Stimulated activated CD4-positive, alpha-beta T cell treated with anti-CD3 and anti-CD28 coated beads, TNF-alpha, amount 100 ng/mL, for 1 hour (primary cell): Measurements from ENCODE around the gene SEC16B.

Source experiments
- DNase-seq, 3 donors: peaks; one replicate each; pipeline ENCODE4 v3.0.0-alpha.2; 2020; ENCODE audit warnings: low read depth in 3 of 3, low spot score in 1 of 3

The SEC16B gene

DNA sequence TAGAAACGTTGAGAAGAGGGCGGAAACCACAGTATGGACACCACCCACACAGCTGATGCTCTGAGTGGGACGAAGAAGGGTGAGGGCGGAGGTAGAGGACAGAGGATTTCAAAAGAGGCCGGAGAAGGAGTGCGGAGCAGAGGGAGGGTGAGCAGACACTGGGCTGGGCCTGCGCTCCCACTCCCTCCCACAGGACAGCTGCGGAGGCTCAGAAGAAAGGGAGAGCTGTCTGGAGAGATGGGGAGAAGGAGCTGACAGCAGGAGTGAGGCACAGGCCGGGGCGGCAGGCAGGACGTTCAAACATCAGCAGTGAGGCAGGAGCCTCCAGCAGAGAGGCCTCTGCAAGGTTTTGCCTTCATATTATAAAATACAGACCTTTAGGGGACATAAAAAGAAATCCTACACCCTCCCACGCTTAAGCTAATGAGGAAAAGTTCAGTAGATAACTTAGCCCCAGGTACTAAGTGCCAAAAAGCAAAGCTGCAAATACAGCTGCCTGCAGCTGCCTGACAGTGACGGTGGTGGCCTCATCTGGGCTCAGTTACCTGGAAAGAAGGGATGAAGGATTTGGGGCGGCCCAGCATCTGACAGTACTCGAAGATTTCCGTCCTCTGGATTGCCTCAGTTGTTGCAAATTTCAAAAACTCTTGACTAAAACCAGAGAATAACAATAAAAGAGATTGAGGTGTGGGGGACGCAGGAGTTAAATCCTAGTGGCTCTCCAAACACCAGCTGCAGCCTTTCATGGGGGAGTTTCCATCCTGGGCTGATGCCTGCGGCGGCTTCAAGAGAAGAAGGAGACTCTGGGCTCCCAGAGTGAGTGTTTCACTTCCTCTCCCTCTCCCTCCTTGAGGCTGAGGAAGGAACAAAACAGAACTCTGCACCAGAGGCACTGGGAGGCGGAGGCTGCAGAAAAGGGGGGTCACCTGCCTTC is 25.6 kb downstream of the SEC16B start:
- no peak for DNase-seq

GRCh38 chr1:177941976-177942375 is 27.9 kb downstream of the SEC16B start:
- no peak for DNase-seq

DNA sequence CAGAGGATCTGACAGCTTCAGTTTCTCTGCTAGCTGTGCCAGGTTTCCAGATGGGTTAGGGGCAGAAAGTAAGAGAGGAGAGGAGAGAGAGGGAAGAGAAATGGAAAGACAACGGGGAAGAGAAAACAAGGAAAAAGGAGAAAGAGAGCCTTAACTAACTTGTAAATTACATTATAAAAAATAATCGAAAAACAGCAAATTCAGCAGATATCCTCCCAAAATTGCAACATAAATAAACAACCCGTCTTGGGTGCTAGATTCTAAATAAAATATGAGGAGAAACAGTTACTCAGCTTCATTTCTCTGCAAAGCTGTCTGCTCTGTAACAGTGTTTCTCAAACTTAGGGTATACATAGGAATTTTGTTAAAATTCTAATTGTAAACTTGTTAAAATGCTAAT is 29.2 kb downstream of the SEC16B start:
- DNase-seq: no peak

GRCh38 chr1:177937931-177938330 is 31.9 kb downstream of the SEC16B start:
- DNase-seq: no peak

DNA sequence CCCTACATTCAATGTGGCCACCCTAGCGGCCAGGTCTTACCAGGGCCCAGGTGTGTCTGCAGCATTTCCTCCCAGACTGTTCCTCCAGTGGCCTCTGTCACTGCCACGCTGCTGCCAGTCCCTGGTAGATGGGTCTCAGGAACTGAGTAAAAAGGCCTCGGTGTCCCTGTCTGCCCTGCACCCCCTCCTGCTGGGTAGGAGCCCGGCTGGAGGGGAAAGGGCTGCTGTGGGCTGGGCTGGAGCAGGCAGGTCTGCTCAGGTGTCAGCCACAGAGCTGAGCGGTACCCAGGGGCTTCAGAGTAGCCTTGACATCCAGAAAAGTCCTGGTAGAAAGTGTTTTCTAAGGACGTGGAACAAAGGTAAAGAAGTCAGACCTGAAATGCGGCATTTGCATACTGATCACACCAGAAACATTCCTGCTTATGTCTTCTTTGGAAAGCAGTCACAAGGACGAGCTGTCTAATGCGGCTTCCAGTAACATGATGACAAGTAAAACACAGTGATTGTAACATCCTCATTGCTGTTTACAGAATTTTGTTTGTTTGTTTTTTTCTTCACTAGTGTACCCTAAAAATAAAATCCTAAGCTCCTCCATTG is 32.6 kb downstream of the SEC16B start:
- DNase-seq: no peak

- DNase-seq: no peak
Observed at GRCh38 chr1:177935638-177936415, 34.0 kb downstream of the SEC16B start.

- DNase-seq: no peak
Observed at GRCh38 chr1:177934927-177935326, 34.9 kb downstream of the SEC16B start.

GRCh38 chr1:177934461-177934860 is 35.4 kb downstream of the SEC16B start:
- DNase-seq: no peak

DNA sequence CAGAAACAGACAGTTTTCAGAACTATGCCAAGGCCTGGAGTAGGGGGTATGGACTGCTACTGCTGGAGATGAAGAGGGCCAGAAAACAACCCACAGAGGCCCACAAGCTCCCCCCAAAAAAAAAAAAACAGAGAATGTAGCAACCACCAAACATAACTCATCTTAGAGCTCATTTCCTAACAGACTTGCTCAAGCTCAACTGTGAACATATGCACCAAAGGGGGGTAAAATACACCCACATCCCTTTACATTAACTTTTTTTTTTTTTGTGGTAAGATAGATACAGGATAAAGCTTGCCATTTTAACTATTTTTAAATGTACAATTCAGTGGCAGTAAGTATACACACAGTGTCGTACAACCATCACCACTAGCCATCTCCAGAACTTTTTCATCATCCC is 36.0 kb downstream of the SEC16B start:
- no peak for DNase-seq

- DNase-seq: no peak
Observed at GRCh38 chr1:177932123-177932522, 37.7 kb downstream of the SEC16B start.

DNA sequence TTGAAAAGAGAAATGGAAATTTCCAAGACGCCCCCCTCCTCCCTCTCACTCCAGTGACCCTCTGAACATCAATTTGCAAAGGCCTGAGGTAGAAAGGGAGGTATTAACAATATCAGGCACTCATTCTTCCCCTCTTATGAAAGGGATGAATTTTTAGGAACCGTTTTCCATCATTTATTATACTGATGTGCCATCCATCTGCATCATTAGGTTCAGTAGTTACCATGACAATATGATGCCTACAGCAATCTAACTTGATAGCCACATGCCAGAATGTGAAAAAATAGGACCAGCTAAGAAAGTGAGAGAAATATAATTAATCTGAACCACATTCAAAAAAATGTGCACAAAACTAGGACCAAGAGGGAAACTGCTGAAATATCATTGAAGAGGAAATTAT is 40.9 kb downstream of the SEC16B start:
- DNase-seq: no peak

- DNase-seq: no peak
Observed at GRCh38 chr1:177928194-177928593, 41.7 kb downstream of the SEC16B start.

DNA sequence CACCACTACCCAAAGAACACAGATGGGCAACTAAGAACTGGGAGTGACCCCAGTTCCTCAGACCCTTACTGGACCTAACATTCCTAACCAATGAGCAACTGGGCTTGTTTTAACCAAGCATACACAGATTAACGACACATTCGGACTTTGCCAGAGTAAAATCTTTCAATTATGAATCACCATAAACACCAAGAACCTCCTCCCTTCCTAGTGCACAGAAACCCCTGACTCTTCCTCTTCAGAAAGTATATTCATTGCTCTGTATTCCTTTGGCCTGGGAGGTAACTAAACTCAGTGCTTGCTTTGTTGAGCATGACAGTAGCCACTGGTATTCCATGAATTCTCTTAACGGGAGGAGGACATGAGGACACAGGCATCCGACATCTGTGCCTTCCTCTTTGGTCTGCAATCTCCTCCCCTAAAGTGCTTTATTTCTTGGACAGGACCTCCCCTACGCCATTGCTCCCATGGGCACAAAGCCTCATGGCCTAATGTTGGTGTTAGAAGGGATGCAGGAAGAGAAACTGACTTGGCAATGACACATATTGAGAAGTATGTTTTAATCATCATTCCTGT is 42.7 kb downstream of the SEC16B start:
- no peak for DNase-seq

DNA sequence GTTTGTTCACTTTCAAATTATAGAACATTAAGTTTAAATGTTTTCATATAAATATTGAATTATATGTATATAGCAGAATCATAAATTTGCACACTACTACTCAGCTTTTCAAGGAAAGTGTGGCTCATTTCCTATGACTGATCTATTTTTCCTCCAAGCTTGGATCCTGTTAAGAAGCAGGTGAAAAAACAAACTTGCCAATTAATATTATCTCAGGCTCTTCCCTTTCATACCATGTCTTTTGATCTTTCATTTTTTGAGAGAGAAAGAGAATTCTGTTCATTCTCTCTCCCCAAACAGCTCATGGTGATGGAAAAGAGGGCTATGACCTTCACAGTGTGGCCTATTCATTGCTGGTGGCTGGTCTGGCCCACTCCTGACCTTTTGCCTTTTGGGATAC is 43.7 kb downstream of the SEC16B start:
- no peak for DNase-seq

- no peak for DNase-seq
Observed at GRCh38 chr1:177925006-177925405, 44.9 kb downstream of the SEC16B start.

GRCh38 chr1:177923441-177923840 is 46.4 kb downstream of the SEC16B start:
- DNase-seq: no peak

- no peak for DNase-seq
Observed at GRCh38 chr1:177922209-177922608, 47.6 kb downstream of the SEC16B start.

DNA sequence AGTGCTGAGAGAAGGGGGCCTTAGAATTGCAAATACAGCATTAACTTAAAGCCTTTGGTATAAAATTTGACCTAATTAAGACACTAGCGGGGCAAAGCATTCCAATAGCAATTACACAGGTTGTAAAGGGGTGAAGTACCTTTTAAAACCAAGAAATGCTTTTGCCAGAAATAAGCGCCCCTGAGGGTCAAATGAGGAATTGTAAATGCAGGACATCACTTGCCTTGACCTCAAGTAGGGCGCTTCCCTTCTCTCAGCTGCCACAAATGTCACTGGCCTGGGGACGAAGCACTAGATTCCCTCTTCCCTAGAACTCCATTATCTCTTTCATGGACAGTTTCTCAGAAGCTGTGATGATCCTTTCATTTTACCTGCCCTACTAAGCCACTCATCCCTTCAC is 48.3 kb downstream of the SEC16B start:
- DNase-seq: no peak

GRCh38 chr1:177920091-177920490 is 49.8 kb downstream of the SEC16B start:
- DNase-seq: no peak

- DNase-seq: no peak
Observed at GRCh38 chr1:177915641-177916040, 54.2 kb downstream of the SEC16B start.

GRCh38 chr1:177914603-177915002 is 55.3 kb downstream of the SEC16B start:
- DNase-seq: no peak
